A673 (cell line): Measurements from ENCODE around the gene GMEB2.

Source experiments
- CTCF ChIP-seq: fragments of 300-800, 200-600 bp; sonication (generic); conservative IDR thresholded peaks from 2 replicates; pipeline ENCODE4 v1.5.1; 2017; ENCODE audit warnings: low read depth, mild to moderate bottlenecking, antibody characterized with exemption, low read length, moderate library complexity, mixed read lengths
- EZH2 ChIP-seq: fragments of 200-600 bp; sonication (generic); IDR thresholded peaks from 2 replicates; pipeline ENCODE4 v1.6.1; 2017; ENCODE audit warnings: borderline replicate concordance, low read depth, mild to moderate bottlenecking, mixed read lengths, antibody characterized with exemption, low read length; ENCODE audit not compliant: poor library complexity, severe bottlenecking

GRCh38 chr20:63664861-63665594 is 38.1 kb upstream of the GMEB2 start:
- no peak for TF ChIP-seq CTCF
- no peak for TF ChIP-seq EZH2
